GM18868 (cell line): ENCODE measurements around the gene KCNQ4.
A peak's percentile ranks its signal among the peaks of the same experiment; 100 is the strongest.

Experiments used
- ATAC-seq: cut with Tn5 transposase; IDR thresholded peaks from one replicate; pipeline ENCODE4 v1.9.1; 2021; ENCODE audit warnings: mild to moderate bottlenecking, moderate library complexity; ENCODE audit not compliant: unreplicated experiment

KCNQ4 gene

DNA sequence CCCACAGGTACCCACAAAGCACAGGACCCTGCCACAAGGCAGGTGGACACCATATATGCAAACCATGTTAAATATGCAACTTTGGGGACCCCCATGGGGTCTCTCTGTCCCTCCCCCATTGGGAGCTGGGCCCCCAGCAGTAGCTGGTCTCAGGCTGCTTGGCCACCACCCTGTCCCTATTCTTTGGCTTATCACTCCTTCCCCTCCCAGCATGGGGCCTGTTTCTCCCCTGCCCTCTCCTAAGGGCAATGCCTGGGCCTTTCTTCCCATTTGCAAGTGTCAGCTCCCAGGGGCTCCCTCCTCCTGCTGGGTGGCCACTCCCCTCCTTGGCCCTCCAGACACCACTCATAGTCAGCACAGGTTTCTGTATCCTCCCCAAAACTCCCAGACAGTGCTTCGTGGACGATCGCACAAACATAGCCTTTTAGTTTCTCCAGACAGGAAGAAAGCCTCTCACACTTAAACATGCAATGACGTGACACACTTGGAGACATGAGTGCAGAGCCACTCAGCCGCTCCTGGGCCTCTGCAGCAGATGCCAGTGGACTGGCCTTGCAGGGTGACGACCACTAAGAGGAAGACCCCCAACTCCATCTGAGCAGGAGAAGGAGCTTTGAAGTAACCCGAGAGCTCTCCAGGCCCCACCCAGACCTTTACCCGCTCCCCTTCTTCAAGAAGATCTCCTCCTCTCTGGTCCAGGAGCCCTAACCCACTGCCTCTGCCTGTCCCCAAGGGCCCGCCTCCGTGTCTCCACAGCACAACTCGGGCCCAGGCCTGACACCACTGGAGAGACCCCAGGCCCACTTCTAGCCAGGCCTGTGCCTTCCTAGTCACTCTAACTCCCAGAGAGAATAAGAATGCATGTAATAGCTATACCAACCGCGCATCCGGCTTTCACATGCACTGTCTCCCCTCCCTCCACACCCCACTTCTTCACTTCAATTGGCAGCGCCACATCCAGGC is 55.7 kb downstream of the KCNQ4 start:
- no peak for ATAC-seq

DNA sequence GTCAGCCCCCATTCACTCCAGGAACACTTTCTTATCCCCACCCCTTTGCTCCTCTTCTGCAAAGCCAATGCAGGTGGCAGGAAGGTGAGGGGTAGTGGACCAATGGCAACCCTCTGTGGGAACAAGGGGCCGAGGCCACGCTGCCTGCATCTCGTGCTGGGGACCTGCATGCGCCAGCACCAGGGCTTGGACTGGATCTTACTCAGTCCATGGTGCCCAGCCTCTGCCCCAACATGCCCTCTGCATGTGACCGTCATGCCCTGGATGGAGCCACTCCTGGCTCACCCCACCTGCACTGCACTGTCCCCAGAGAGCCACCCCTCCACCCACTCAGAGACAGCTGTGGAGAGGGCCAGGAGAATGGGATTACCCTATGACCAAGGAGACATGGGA is 56.4 kb downstream of the KCNQ4 start:
- ATAC-seq, result no peak

DNA sequence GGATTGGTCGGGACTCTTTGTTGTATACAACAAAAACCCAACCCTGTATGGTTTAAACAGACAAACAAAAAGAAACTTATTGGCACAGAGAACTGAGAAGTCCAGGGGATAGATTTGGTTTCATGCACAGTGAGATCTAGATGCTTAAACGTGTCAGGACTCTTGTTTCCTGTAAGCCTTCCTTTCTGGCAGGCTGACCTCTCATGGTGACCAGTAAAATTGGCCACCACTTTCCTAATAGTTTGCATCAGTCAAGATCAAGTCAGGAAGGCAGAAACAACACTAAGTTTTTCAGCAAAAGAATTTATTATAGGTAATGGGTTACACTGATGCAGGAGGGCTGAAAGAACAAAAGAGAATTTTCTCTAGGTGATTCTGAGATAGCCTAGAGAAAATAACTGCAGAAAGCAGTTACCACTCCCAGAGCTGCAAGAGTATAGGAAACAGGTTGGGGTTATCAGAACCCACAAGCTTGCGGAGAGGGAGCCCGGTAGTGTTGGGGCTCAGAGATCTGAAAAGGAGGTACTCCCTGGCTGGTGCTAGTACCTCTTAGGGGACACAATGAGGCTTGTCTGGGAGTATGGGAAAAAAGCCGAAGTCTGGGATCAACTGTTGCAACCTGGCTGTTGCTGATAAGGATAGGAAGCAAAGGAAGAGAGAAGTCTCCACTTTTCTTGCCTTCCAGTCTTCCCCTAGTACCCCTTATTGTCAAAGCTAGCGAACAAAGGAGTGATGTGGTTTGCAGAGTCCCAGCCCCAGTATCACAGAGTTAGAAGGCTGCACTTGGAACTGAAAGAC is 57.1 kb downstream of the KCNQ4 start:
- no peak for ATAC-seq

DNA sequence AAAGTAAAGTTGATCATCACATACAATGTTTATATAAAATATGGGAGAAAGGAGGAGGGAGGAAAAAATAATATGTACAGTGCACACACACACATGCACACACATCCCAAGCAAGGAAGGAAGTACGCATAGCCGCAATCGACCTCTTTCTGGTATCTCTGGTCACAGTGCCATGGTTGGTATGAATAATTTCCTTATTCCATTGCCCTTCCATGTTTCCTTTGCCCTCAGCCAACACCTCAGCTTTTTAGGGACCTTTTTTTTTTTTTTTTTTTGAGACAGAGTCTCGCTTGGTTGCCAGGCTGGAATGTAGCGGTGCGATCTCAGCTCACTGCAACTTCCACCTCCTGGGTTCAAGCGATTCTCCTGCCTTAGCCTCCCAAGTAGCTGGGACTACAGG is 58.0 kb downstream of the KCNQ4 start:
- ATAC-seq, result no peak

GRCh38 chr1:40842207-40842606 is 58.6 kb downstream of the KCNQ4 start:
- no peak for ATAC-seq

GRCh38 chr1:40842691-40843090 is 59.1 kb downstream of the KCNQ4 start:
- ATAC-seq, result no peak

DNA sequence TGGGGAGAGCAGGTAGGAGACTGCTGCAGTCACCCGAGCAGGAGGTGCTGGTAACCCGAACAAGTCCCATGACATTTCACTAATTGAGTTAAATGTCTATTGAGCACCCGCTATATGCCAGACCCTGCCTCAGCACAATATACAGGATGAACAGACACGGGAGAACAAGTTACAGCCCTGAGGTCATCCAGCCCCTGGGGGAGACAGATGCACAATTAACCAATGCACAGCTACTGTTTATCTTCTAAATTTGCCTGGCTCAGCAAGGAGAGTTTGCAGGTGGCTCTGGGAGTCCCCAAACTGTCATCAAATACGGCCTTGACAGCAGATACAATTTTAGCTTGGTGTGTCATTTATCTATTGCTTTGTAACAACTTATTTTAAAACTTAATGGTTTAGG is 60.5 kb downstream of the KCNQ4 start:
- ATAC-seq, result no peak

- no peak for ATAC-seq
Measured at GRCh38 chr1:40844887-40845878, 61.6 kb downstream of the KCNQ4 start.

DNA sequence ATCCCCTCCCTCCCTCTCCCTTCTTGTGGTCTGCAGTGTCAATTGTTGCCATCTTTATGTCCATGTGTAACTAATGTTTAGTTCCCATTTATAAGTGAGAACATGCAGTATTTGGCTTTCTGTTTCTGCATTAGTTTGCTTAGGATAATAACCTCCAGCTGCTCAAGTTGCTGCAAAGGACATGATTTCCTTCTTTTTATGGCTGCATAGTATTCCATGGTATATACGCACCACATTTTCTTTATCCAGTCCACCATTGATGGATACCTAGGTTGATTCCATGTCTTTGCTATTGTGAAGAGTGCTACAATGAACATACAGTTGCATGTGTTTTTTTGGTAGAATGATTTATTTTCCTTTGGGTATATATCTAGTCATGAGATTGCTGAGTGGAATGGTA is 62.3 kb downstream of the KCNQ4 start:
- no peak for ATAC-seq

- ATAC-seq, result no peak
Measured at GRCh38 chr1:40847023-40847745, 63.6 kb downstream of the KCNQ4 start.

DNA sequence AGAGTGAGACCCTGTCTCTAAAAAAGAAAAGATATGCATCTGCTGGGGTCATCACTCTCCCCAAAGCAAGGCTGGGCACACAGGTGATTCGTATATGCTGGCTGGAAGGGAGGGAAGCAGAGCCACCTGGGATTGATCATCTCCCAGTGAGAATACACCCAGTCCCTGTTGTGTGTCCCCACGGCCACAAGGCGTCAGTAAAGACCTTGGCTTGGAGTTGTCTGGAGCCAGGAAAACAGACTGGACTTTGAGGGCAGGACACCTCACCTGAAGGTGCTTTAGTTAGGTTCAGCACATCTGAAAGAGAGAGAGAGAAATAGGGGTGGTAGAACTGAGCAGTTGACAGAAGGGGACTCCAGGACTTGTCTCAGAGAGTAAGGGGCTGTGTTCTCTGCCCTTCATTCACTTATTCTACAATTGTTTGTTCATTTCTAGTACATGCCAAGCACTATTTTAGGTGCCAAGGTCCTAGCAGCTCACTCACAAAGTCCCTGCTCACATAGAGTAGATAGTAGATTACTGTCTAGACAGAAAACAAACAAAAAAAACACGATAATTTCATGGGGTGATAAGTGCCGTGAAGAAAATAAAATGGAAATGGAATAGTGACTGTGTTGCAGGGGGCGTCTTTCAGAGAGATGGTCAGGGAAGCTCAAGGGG is 65.1 kb downstream of the KCNQ4 start:
- no peak for ATAC-seq

GRCh38 chr1:40849801-40850592 is 66.4 kb downstream of the KCNQ4 start:
- no peak for ATAC-seq

GRCh38 chr1:40851643-40852042 is 68.1 kb downstream of the KCNQ4 start:
- ATAC-seq, result peak; percentile 63

DNA sequence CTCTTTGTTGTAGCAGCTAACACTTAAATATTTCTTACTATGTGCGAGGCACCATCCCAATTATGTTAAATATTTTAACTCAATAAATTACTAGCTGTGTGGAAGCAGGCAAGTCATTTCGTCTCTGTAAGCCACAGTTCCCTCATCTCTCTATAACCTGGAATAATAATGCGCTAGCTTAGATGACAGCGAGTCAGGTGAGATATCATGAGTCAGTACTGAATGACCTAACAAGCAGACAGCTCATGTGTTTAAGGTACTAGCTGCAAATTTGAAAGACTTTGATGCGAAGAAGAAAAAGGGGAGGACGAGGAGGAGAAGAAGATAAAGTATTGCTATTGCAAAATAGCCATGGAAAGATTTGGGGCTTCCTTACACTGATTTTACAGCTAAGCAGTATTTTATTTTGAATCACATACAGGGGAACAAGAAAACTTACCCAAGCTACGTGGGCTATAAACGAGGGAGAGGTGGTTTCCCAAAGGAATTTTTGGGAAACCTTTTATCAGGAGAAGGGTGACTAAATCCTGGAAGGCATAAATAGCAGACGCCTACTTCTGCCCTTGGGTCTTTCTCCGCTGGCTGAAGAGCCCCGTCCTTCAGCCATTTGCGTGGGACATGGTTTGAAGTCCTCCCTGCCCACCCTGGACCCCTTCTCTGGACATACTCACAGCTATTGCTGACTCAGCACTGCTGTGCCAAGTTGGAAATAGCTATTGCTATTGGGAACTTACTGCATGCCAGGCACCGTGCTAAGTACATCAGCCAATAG is 69.7 kb downstream of the KCNQ4 start:
- ATAC-seq, result no peak

DNA sequence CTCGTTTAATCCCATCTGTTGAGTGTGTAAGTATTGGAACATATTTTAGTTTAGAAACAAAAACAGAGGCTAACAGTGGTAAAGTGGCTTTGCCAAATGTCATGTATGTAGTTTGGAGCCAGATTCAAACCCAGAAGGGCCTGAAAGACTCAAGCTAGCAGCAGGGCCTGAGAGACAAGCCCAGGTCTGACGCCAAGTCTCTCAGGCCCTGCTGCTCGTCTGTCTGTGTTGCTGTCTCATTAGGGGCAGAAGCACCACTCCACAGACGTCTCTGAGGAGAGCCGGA is 70.2 kb downstream of the KCNQ4 start:
- no peak for ATAC-seq

- no peak for ATAC-seq
Measured at GRCh38 chr1:40855513-40855912, 71.9 kb downstream of the KCNQ4 start.

DNA sequence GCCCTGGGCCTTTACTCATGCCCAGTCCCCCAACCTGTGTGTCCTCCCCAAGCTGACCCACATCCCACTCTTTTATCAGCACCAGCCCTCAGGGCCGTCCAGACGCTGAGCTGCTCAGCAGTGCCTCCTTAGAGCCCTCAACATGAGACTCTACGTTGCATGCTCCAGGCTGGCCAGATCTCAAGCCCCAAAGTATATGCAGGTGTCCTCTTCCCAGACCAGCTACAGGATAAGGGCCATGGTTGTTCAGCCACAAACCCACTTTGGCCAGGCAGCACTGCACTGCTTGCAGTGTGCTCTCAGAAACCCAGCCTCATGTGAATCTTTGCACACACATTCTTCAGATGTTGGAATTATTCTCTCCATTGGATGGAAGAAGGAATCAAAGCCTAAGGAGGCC is 72.5 kb downstream of the KCNQ4 start:
- ATAC-seq, result no peak

DNA sequence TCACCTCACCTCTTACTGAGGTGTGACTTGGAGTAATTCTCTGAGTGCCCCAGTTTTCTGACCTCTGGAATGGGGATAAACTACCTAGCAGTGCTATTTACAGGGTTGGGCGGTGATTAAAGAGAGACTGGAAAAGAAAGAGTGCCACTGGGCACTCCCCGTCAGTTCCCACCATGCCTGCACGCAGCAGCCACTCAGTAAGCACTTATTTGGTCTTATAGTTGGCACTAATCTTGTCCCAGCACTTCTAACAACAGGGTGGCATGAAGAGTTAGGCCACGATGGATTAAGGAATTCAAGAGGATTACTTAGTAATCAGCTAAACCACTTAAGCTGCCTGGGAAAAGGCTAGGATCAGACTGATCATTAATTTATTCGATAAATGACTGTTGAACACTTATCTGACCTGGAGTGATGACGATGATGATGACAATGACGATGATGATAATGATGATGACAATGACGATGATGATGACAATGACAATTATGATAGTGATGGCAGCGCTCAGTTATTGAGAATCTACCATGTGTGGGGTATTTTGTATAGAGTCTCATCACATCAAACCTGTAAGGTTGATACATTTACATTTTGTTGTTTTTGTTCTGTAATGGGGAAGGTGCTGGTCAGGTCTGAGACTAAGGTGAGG is 73.2 kb downstream of the KCNQ4 start:
- ATAC-seq, result no peak
